ACC112 (cell line): Measurements from ENCODE around the gene TEX264.

Experiments
- H2AFZ ChIP-seq: fragments of 200-600 bp; sonication (generic); one replicate; pipeline ENCODE4 v1.6.0; 2017; ENCODE audit warnings: antibody characterized with exemption, low read length; ENCODE audit not compliant: unreplicated experiment
- H3K27ac ChIP-seq: fragments of 200-600 bp; sonication (generic); 2 replicates; pipeline ENCODE4 v1.5.1; 2014; ENCODE audit warnings: low read depth, mild to moderate bottlenecking, antibody characterized with exemption, low read length, moderate library complexity
- H3K27me3 ChIP-seq: fragments of 200-600 bp; sonication (generic); 2 replicates; pipeline ENCODE4 v1.6.1; 2014; ENCODE audit warnings: mild to moderate bottlenecking, antibody characterized with exemption, low read length, moderate library complexity, mixed read lengths; ENCODE audit not compliant: insufficient read depth
- H3K36me3 ChIP-seq: fragments of 200-600 bp; sonication (generic); 2 replicates; pipeline ENCODE4 v1.6.1; 2016; ENCODE audit warnings: mild to moderate bottlenecking, antibody characterized with exemption, low read length, moderate library complexity, mixed read lengths; ENCODE audit not compliant: insufficient read depth
- H3K4me1 ChIP-seq: fragments of 200-600 bp; sonication (generic); one replicate; pipeline ENCODE4 v1.6.1; 2016; ENCODE audit warnings: low read length, mixed read lengths; ENCODE audit not compliant: insufficient read depth, unreplicated experiment, control insufficient read depth
- H3K4me3 ChIP-seq: fragments of 200-600 bp; sonication (generic); 2 replicates; pipeline ENCODE4 v1.5.1; 2014; ENCODE audit warnings: mild to moderate bottlenecking, low read depth, low read length
- H3K79me2 ChIP-seq: fragments of 200-600 bp; sonication (generic); one replicate; pipeline ENCODE4 v1.6.0; 2016; ENCODE audit warnings: low read length; ENCODE audit not compliant: control insufficient read depth, unreplicated experiment, insufficient read depth

The TEX264 gene

DNA sequence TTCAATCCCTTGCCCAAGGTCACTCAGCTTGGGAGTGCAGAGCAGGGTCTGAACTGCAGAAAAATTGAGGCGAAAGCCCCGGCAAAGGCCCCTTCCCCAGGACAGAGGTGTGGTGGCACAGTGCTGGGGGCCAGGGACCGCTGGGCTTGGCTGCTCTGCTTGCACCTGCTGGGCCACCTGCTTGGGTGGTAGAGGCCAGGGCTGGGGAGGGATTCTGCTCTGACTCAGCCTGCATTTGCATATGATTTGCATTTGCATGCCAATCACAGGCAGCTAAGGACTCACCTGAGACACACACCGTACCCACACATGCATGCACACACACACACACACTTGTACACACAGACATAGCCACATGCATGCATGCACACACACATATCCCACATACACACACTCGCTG lies 45.8 kb downstream of the TEX264 start:
- H2AFZ ChIP-seq = no peak overlapping the region
- no peaks in the 10 kb centered on the region for H3K79me2 ChIP-seq
- H3K4me3 ChIP-seq = no peak overlapping the region
- H3K36me3 ChIP-seq = no peaks in the 10 kb centered on the region
- no peaks in the 10 kb centered on the region for H3K4me1 ChIP-seq
- 0 out of 2 replicates have a peak, but pooled peaks cover 3% of the 10 kb centered on the region for H3K27me3 ChIP-seq
- no peak overlapping the region for H3K27ac ChIP-seq

DNA sequence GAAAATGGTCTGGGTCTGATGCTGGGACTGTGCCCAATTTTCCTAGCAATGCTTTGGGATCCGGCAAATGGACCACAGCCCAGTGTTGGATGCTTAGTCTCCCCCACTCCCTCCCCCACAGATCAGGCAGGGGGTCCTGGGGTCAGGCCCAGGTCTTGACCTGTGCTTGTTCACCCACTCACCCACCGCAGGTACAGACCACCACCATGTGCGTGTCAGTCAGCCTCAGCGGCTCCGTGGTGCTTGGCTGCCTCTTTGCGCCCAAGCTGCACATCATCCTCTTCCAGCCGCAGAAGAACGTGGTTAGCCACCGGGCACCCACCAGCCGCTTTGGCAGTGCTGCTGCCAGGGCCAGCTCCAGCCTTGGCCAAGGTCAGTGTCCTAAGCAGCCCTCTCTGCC lies 46.4 kb downstream of the TEX264 start:
- Histone ChIP-seq H3K27ac (no peak overlapping the region), H3K79me2 (no peaks in the 10 kb centered on the region), H3K4me1 (no peaks in the 10 kb centered on the region), H3K4me3 (no peak overlapping the region), H3K27me3 (0 out of 2 replicates have a peak, but pooled peaks cover 3% of the 10 kb centered on the region), H3K36me3 (no peaks in the 10 kb centered on the region), H2AFZ (no peak overlapping the region)

DNA sequence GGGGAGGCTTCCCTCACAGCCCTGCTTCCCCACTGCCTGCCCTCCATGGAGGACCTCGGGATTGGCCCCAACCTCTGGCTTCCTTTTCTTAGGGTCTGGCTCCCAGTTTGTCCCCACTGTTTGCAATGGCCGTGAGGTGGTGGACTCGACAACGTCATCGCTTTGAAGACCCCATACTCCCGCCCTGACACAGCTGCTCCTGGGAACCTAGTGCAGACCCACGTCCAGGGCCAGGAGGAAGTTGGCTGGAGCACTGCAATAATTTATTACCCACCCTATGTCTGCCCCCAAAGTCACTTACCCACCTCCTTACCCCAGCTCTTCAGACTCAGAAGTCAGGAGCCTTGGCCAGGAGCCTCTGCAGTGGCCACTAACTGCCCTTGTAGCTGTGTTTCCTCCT lies 46.9 kb downstream of the TEX264 start:
- no peak overlapping the region for H2AFZ ChIP-seq
- no peak overlapping the region for H3K4me3 ChIP-seq
- H3K27ac ChIP-seq = no peak overlapping the region
- H3K27me3 ChIP-seq = 0 out of 2 replicates have a peak, but pooled peaks cover 3% of the 10 kb centered on the region
- no peaks in the 10 kb centered on the region for H3K36me3 ChIP-seq
- no peaks in the 10 kb centered on the region for H3K4me1 ChIP-seq
- no peaks in the 10 kb centered on the region for H3K79me2 ChIP-seq

DNA sequence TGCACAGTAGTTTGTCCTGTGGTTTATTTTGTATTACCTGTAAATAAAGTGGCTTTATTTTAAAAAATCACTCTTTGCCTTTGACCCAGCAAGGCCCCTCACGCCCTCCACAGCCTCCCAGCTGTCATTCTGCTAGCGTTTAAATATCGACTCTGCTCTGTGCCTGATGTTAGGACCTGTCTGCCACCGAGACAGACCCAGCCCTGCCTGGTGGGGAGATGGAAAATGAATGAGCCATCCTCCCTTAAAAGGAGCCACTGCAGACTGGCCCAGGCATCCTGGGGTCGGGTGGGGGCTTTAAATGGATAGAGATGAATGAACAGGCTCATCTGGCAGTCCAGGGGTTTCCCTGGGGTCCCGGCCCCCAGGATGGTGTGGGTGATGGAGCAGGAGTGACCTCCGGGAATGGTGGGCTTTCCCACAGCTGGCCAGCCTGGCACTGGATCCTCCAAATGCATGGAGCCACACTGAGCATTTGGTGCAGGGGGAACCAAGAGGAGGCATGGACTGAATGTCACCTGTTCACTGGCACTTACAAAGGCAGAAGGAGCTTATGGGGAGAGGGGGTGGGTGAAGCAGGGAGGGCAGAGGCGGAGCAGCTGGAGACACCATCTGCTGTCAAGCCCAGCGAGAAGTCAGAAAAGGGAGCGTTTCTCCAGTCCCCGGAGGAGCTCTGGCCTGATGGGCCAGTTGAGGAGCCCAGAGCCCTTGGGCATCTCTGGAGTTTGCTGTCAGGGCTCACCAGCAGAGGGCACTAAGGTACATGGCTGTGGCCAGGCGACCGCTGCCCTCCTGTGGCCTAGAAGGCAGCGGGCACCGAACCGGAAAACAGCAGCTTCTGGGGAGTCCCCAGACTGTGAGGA lies 47.7 kb downstream of the TEX264 start:
- Histone ChIP-seq H2AFZ (no peak overlapping the region), H3K79me2 (no peaks in the 10 kb centered on the region), H3K4me3 (no peak overlapping the region), H3K4me1 (no peaks in the 10 kb centered on the region), H3K27me3 (0 out of 2 replicates have a peak, but pooled peaks cover 3% of the 10 kb centered on the region), H3K36me3 (no peaks in the 10 kb centered on the region), H3K27ac (no peak overlapping the region)

DNA sequence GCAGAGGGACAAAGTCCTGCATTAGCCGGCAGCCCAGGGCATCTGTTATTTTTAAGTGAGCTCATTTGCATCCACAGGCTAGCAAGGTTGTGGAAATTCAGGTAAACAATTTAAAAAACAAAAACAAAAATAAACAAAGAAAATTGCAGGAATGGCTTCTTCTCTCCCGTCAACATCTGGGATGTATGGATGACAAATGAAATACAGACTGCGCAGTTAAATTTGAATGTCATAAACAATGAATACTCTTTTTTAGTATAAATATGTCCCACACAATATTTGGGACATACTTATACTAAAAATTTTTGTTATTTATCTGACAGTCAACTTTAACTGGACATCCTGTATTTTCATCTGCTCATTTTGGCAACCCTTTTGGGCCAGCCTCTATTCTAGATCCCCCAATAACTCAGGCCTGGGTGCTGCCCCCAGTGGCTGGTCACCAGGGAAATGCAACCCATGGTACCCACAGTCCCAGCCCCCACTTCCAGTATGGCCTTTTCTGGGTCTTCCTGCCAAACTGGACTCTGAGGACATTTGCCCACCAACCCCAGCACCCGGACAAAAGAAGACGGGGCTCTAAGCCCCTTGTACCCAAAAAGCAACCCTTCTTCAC lies 48.5 kb downstream of the TEX264 start:
- Histone ChIP-seq H3K4me3 (no peak overlapping the region), H3K4me1 (no peaks in the 10 kb centered on the region), H3K27ac (no peak overlapping the region), H3K27me3 (no peaks in the 10 kb centered on the region), H3K79me2 (no peaks in the 10 kb centered on the region), H3K36me3 (no peaks in the 10 kb centered on the region), H2AFZ (no peak overlapping the region)

DNA sequence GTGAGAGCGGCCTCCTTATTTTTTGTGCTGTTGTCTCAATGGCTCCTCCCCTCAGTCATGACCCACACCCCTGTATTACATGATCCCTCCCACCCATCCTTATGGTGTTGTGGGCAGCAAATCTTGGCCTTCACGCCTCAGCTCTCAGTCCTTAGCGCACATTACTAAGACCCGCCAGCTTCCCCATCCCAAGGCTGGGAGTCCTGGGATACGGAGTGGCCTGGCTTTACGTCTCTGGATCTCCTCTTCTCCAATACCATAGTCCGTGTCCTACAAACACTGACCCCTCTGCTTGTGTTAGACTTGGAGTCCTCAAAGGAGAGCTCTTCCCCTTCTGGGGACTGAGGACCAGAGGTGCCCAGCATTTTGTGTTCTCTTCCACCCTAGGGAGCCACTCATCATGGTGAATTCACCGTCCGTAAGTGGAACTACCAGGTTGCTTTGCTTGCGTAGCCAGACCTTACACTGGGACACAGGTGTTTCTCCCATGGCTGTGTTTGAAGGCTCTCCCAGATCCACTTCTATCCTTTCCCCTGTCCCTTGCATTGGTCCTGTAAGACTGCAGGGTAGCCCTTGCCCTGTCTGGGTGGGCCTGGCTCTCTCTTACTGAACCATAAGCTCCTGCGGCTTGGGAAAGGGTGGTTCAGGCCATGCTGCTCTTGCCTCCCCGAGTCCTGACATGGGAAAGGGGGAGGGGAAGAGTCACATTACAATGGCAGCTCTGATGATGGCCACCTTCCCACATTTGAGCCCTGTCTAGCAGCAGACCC lies 49.4 kb downstream of the TEX264 start:
- H3K27me3 ChIP-seq = peaks cover 6% of the 10 kb centered on the region; the same call in 1 of the 2 replicates
- H3K79me2 ChIP-seq = no peaks in the 10 kb centered on the region
- H3K36me3 ChIP-seq = no peaks in the 10 kb centered on the region
- no peak overlapping the region for H3K27ac ChIP-seq
- no peak overlapping the region for H2AFZ ChIP-seq
- H3K4me1 ChIP-seq = no peaks in the 10 kb centered on the region
- H3K4me3 ChIP-seq = no peak overlapping the region

DNA sequence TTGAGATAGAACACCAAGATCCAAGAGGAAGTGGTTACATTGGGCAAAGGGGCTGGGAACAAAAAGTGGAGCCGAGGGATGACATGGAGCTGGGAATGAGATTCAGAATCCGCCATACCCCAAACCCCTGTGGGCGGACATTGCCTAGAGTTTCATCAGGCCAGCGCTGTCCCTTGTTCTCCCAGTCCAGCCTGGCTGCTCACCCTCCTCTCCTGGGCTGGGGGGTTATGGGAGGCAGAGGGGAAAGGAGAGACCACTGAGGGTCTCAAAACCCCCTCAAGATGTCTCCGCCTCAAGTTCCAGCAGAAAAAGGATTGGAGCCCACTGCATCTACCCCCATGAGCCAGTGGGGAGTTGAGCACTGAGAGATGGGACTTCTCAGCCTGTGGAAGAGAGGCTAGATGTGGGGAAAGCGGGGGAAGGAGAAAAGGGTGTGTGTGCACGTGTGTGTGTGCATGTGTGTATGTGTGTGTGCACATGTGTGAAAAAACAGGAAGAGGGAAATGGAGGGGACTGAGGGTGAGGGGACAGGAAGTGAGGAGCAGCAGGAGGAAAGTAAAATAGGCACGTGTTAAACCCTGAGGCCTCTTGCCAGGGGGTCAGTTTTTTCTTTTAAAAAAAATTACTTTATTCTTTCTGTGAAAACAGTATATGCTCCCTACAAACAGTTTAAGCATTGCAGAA lies 50.2 kb downstream of the TEX264 start:
- peaks cover 8% of the 10 kb centered on the region; the same call in 1 of the 2 replicates for H3K27me3 ChIP-seq
- H3K79me2 ChIP-seq = no peaks in the 10 kb centered on the region
- no peak overlapping the region for H2AFZ ChIP-seq
- H3K36me3 ChIP-seq = no peaks in the 10 kb centered on the region
- H3K4me1 ChIP-seq = no peaks in the 10 kb centered on the region
- no peak overlapping the region for H3K27ac ChIP-seq
- no peak overlapping the region for H3K4me3 ChIP-seq

DNA sequence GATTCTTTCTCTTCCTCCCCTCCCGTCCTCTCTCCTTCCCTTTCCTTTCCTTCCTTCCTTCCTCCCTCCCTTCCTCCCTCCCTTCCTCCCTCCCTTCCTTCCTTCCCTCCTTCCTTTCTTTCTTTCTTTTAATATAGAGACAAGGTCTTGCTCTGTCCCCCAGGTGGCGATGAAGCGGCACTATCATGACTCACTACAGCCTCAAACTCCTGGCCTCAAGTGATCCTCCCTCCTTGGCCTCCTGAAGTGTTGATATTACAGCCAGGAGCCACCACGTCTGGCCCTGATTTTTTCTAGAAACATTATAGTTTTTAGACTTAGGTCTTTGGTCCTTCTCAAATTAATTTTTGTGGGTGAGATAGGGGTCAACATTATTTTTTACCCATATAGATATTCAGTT lies 51.3 kb downstream of the TEX264 start:
- Histone ChIP-seq H3K36me3 (no peaks in the 10 kb centered on the region), H3K79me2 (no peaks in the 10 kb centered on the region), H3K4me3 (no peak overlapping the region), H3K27ac (no peak overlapping the region), H3K27me3 (peaks cover 12% of the 10 kb centered on the region), H2AFZ (no peak overlapping the region), H3K4me1 (no peaks in the 10 kb centered on the region)

DNA sequence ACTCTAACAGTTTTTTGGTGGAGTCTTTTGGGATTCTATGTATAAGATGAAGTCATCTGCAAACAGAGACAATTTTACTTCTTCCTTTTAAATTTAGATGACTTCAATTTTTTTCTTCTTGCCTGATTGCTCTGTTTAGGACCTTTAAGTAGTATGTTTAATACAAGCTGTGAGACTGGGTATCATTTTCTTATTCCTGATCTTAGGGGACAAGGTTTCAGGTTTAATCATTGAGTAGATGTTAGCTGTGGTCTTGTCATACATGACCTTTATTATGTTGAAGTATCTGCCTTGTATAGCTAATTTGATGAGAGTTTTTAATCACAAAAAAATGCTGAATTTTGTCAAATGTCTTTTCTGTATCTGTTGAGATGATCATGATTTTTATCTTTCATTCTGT lies 56.4 kb downstream of the TEX264 start:
- Histone ChIP-seq H3K27ac (no peak overlapping the region), H3K27me3 (peaks cover 43% of the 10 kb centered on the region), H3K4me3 (no peak overlapping the region), H3K36me3 (no peaks in the 10 kb centered on the region), H3K79me2 (no peaks in the 10 kb centered on the region), H3K4me1 (no peaks in the 10 kb centered on the region), H2AFZ (no peak overlapping the region)

DNA sequence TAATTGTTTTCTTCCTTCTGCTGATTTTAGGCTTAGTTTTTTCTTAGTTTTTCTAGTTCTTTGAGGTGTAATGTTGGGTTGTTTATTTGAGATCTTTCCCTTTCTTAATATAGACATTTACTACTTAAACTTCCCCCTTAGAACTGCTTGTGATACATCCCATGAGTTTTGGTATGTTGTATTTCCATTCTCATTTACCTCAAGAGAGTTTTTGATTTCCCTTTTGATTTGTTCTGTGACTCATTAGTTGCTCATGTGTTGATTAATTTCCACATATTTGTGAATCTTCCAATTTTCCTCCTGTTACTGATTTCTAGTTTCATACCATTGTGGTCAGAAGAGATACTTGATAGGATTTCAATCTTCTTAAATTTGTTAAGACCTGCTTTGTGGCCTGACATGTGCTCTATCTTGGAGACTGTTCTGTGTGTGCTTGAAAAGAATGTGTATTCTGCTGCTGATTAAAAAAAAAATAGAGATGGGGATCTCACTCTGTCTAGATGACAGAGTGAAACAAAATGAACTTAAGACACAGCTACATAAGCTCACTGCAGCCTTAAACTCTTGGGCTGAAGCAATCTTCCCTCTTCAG lies 58.1 kb downstream of the TEX264 start:
- H3K4me1 ChIP-seq = no peaks in the 10 kb centered on the region
- H2AFZ ChIP-seq = no peak overlapping the region
- no peak overlapping the region for H3K4me3 ChIP-seq
- no peaks in the 10 kb centered on the region for H3K36me3 ChIP-seq
- no peak overlapping the region for H3K27ac ChIP-seq
- no peaks in the 10 kb centered on the region for H3K79me2 ChIP-seq
- peaks cover 56% of the 10 kb centered on the region for H3K27me3 ChIP-seq
